HG02798 (cell line): Measurements from ENCODE around the gene RNU6-9.

Experiments used
- ATAC-seq: cut with Tn5 transposase; IDR thresholded peaks from one replicate; pipeline ENCODE4 v1.9.1; 2021; ENCODE audit warnings: mild to moderate bottlenecking; ENCODE audit not compliant: unreplicated experiment, poor library complexity

RNU6-9 gene

GRCh38 chr19:896434-896833 is 3.1 kb downstream of the RNU6-9 start:
- no peak for ATAC-seq

- ATAC-seq: no peak
Observed at GRCh38 chr19:896999-897398, 3.7 kb downstream of the RNU6-9 start.

DNA sequence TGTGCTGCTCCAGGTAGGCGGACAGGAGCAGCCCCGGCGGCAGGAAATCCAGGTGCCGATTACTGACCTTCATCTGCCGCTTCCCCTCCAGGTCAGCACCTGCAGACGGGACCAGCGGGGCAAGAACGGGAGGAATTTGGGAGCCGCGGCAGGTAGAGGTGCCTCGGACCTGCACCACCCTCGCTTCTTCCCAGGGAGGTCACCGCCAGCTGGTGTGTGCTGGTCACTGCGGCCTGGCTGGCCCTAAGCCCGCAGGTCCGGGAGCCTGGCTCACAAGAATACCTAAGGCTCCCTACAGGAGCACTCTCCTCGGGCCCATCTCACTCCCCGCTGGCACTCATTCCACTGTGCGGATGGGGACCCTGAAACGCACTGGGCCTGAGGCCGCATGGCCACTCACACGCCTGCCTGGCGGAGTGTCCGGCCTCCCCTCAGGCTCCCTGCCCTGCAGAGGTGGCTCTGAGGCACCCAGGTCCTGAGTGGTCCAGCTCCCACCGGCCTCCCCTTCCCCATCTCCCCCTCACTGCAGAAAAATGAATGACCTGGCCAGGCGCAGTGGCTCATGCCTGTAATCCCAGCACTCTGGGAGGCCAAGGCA is 4.3 kb downstream of the RNU6-9 start:
- ATAC-seq: no peak

- no peak for ATAC-seq
Observed at GRCh38 chr19:898663-899062, 5.4 kb downstream of the RNU6-9 start.

- ATAC-seq: no peak
Observed at GRCh38 chr19:899336-900042, 6.2 kb downstream of the RNU6-9 start.

DNA sequence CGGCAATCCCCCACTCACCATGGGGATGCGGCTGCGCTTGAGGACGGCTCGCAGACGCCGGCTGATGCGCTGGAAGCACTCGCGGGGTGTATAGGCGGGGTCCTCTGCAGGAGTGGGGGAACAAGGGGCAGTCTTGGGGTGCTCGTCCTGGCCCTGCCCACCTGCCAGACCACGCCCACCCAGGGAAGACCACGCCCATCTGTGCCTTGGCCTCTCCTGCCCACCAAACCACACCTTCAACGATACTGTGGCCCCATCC is 6.7 kb downstream of the RNU6-9 start:
- no peak for ATAC-seq

- ATAC-seq: no peak
Observed at GRCh38 chr19:900302-901111, 7.2 kb downstream of the RNU6-9 start.

DNA sequence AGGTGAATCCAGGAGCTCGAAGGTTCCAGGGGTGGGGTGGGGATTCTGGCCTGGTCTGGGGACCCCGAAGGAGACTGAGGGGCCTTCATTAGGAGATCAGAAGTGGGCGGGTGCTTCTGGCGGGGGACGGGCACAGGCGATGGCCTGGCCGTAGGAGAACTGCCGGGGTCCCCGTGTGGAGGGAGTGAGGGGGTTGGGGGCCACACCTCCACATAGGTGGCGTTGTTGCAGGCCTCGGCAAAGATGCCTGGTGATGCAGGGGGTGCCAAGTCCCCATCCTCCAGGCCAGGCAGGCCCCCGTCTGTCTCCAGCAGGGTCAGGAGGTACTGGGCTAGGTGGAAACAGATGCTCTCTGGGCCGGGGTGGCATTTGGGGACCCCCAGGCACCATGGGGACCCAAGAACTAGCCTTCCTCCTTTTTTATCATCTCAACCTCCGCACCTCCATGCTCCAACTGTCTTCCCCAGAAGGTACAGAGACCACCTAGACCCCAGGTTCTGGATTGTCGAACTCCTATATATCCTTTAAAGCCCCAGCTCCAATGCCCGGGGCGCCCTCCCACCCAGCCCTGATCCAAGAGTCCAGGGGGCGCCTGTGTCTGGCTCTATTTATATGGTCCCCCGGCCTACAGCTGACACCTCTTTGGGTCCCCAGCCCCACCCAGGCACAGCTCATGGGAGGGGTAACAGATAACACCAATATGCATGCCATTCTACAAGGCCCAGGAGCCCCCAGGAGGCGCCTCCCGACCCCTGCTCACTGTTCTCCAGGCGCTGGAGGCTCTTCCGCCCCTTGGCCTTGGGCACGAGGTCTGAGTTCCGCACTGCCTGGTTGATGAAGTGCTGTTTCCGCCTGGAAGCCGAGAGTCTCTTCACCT is 8.2 kb downstream of the RNU6-9 start:
- ATAC-seq: no peak

DNA sequence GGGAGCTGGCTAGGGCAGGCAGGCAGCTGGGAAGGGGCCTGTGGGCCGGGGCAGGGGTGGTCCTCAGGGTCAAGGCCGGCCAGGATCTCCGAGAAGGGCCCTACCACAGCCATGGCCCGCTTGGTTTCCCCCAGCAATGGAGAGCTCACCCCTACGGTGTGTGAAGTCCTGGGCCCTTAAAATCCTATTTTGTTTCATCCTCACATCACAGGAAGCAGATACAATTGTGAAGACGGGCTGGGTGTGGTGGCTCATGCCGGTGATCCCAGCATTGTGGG is 8.7 kb downstream of the RNU6-9 start:
- ATAC-seq: no peak

DNA sequence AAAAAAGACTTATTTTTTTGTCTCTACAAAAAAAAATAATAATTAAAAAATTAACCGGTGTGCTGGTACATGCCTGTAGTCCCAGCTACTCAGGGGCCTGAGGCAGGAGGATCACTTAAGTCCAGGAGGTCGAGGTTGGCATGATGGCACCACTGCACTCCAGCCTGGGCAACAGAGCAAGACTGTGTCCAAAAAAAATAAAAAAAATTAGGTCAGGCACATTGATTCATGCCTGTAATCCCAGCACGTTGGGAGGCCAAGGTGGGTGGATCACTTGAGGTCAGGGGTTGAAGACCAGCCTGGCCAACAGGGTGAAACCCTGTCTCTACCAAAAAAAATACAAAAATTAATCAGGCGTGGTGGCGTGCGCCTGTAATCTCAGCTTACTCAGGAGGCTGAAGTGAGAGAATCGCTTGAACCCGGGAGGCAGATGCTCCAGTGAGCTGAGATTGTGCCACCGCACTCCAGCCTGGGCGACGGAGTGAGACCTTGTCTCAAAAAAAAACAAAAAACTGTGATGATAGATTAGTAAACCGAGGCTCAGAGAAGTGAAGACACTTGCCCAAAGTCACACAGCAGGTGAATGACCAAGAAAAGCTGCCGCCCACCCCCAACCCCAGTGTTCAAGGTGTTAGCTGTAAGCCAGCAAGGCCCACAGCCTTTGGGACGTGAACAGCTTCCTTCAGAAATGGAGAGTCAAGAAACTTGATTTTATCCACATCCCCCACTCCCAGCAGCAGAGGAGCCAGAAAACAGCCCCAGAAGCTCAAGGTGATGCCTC is 9.4 kb downstream of the RNU6-9 start:
- no peak for ATAC-seq

DNA sequence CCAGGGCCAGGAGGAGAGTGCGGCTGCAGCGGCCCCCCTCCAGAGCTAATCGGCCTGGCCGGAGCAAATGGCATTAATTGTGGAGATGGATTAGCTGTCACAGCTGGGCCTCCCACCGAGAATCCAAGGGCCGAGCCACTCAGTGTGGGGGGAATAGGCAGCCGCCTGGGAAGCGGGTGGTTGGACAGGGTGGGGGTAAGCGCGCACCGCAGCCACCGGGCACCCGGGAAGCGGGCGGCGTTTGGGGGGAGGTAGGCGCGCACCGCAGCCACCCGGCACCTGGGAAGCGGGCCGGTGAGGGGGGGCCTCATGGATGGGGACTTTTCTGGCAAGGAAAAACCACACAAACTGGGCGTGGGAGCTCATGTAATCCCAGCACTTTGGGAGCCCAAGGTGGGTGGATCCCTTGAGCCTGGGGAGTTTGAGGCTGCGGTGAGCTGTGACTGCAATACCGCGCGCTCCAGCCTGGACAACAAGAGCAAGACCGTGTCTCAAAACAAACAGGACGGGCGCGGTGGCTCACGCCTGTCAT is 10.0 kb downstream of the RNU6-9 start:
- ATAC-seq: no peak

DNA sequence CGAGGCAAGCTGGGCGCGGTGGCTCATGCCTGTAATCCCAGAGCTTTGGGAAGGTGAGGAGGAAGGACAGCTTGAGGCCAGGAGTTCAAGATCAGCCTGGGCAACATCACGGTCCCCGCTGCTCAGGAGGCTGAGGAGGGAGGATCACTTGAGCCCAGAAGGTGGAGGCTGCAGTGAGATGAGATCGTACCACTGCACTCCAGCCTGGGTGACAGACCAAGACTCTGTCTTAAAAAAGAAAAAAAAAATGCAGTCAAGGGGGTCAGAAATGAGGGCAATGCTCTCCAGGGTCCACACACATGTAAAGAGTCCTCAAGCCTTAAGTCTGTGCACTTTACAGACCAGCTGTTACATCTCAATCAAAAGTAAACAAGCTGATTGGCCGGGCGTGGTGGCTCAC is 11.3 kb downstream of the RNU6-9 start:
- ATAC-seq: no peak

- no peak for ATAC-seq
Observed at GRCh38 chr19:906480-906879, 13.2 kb downstream of the RNU6-9 start.

GRCh38 chr19:907183-907853 is 14.0 kb downstream of the RNU6-9 start:
- ATAC-seq: no peak

DNA sequence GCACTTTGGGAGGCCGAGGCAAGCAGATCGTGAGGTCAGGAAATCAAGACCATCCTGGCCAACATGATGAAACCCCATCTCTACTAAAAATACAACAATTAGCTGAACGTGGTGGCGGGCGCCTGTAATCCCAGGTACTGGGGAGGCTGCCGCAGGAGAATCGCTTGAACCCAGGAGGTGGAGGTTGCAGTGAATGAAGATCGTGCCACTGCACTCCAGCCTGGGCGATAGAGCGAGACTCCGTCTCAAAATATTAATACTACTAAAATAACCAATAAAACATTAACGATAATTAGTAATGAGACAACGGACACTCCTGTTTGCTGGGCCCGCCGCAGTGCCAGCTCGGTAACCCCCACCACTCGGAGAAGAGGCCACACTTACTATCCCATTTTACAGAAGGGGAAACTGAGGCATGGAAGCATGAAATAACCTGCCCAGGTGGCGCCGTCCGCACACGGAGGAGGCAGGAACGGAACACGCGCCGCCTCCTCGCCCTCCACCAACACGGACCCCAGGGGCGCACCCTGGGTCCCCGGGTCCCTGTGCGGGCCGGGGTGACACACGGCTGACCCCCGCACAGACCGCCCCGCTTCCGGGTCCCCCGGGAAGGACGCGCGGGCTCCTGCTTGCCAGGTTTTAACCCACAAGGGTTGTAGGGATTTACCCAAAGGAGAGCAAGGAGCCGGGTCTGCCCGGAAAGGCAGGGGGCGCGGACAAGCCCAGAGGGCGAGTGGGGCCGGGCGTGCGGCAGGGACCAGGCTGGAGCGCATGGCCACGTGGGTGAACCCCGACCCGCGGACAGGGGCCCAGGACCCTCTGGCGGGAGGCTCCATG is 18.1 kb downstream of the RNU6-9 start:
- ATAC-seq: no peak

- no peak for ATAC-seq
Observed at GRCh38 chr19:912181-913079, 19.1 kb downstream of the RNU6-9 start.

DNA sequence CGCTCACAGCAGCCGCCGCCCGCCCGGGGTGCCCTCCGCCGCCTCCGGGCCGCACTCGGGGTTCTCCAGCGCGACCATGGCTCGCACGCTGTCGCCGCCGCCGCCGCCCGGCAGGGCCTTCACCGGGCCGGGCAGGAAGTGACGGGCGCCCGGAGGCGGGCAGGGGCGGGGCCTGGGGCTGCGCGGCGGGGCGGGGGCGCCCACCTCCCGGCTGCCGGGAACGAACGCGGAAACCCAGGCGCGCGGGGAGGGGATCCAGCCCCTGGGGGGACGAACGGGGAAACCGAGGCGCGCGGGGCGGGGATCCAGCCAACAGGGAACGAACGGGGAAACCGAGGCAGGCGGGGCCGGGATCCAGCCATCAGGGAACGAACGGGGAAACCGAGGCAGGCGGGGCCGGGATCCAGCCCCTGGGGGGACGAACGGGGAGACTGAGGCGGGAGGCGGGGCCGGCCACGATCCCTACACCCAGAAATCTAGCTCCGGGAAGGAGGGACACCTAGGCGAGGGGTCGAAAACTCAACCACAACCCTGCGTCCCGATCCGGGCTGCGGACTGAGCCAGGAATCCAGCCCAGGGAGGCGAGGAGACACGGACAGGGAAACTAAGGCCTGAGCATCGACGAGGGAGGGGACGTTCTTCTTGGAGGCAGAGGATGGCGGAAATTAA is 19.9 kb downstream of the RNU6-9 start, which contains the start of gene R3HDM4:
TSS of gene R3HDM4 (minus strand) at position 140 of the 669 bp plus-strand sequence. CDS start at position 78, 62 bp downstream.
- peak; percentile 73 for ATAC-seq
